ENCODE measurements around the gene ST3GAL3. TPM values are rescaled to one million over a fixed set of nuclear protein-coding genes. Genes with fewer than 3 reads are reported as not detected.

ST3GAL3 gene
- polyA plus RNA-seq, 1 of the 3 experiments (the other 2 are of a cell fraction): 20.6 TPM

DNA sequence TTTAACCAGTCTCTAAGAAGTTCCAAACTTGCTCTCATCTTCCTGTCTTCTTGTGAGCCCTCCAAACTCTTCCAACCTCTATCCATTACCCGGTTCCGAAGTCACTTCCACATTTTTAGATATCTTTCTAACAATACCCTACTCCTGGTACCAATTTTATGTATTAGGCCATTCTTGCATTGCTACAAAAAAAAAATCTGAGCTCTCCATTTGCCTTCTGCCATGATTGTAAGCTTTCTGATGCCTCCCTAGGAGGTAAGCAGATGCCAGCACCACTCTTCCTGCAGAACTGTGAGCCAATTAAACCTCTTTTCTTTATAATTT, 134.8 kb downstream of the ST3GAL3 start:
- DNase-seq: no peak
- peaks cover 3 to 13% of the 10 kb centered on the region in 2 experiments; a peak in 3 of 4 replicates for H3K4me1 ChIP-seq (ENCODE audit: control insufficient read depth in 1 of 2, insufficient read depth in 2 of 2, low read depth in 1 of 2, low read length in 1 of 2)
- H2AFZ ChIP-seq (ENCODE audit: low read depth): no peak overlapping the region
- H3K79me2 ChIP-seq (ENCODE audit: insufficient read depth): 0 out of 2 replicates have a peak, but pooled peaks cover 2% of the 10 kb centered on the region
- CTCF ChIA-PET: no interaction called here
- TF ChIP-seq, protein P1, sequence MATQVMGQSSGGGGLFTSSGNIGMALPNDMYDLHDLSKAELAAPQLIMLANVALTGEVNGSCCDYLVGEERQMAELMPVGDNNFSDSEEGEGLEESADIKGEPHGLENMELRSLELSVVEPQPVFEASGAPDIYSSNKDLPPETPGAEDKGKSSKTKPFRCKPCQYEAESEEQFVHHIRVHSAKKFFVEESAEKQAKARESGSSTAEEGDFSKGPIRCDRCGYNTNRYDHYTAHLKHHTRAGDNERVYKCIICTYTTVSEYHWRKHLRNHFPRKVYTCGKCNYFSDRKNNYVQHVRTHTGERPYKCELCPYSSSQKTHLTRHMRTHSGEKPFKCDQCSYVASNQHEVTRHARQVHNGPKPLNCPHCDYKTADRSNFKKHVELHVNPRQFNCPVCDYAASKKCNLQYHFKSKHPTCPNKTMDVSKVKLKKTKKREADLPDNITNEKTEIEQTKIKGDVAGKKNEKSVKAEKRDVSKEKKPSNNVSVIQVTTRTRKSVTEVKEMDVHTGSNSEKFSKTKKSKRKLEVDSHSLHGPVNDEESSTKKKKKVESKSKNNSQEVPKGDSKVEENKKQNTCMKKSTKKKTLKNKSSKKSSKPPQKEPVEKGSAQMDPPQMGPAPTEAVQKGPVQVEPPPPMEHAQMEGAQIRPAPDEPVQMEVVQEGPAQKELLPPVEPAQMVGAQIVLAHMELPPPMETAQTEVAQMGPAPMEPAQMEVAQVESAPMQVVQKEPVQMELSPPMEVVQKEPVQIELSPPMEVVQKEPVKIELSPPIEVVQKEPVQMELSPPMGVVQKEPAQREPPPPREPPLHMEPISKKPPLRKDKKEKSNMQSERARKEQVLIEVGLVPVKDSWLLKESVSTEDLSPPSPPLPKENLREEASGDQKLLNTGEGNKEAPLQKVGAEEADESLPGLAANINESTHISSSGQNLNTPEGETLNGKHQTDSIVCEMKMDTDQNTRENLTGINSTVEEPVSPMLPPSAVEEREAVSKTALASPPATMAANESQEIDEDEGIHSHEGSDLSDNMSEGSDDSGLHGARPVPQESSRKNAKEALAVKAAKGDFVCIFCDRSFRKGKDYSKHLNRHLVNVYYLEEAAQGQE (IDR thresholded peaks at IDR 0.05; ENCODE audit: low read depth, low read length): no peak
- TF ChIP-seq ELF1 (IDR thresholded peaks at IDR 0.05) (no peak), RCOR1 (IDR thresholded peaks at IDR 0.05; ENCODE audit: low read length) (no peak), GABPA (IDR thresholded peaks at IDR 0.05; ENCODE audit: low read depth) (no peak), TAF1 (IDR thresholded peaks at IDR 0.05; ENCODE audit: borderline replicate concordance, low read depth, low read length) (no peak), SIN3A (IDR thresholded peaks at IDR 0.05; ENCODE audit: borderline replicate concordance, low read depth, low read length) (no peak), POLR2AphosphoS5 (IDR thresholded peaks at IDR 0.05; ENCODE audit: low read depth, low read length) (no peak), NFIC (IDR thresholded peaks at IDR 0.05; ENCODE audit: borderline replicate concordance) (no peak), CHD2 (IDR thresholded peaks at IDR 0.05; ENCODE audit: low read length, partially characterized antibody) (no peak), RXRA (IDR thresholded peaks at IDR 0.05; ENCODE audit: borderline replicate concordance, low read depth) (no peak)
- peaks cover 7 to 23% of the 10 kb centered on the region in 2 experiments for H3K36me3 ChIP-seq (replicated peaks in 1 of 2; ENCODE audit: control insufficient read depth in 1 of 2, insufficient read depth in 2 of 2, low read length in 1 of 2)
- no peaks in the 10 kb centered on the region for H3K27me3 ChIP-seq (ENCODE audit: insufficient read depth)
- no peak overlapping the region for H3K4me2 ChIP-seq
- H3K4me3 ChIP-seq (ENCODE audit: low read depth in 2 of 2, low read length in 1 of 2): no peak overlapping the region
- no peaks in the 10 kb centered on the region for H3K9me2 ChIP-seq
- H3K9me3 ChIP-seq: peaks cover 7% of the 10 kb centered on the region; the same call in 1 of the 2 replicates
- POLR2A ChIA-PET: no interaction called here
- peaks cover 6% of the 10 kb centered on the region for H3F3A ChIP-seq (replicated peaks; ENCODE audit: insufficient read depth)
- H3K9ac ChIP-seq: no peak overlapping the region
- no peak overlapping the region for H3K27ac ChIP-seq (ENCODE audit: low read depth in 2 of 2, low read length in 1 of 2)
- 100% methylated on average over 2 of the region's 2 CpGs for WGBS (ENCODE audit: low lambda C conversion rate)
- no peaks in the 10 kb centered on the region for H4K20me1 ChIP-seq (ENCODE audit: insufficient read depth)

DNA sequence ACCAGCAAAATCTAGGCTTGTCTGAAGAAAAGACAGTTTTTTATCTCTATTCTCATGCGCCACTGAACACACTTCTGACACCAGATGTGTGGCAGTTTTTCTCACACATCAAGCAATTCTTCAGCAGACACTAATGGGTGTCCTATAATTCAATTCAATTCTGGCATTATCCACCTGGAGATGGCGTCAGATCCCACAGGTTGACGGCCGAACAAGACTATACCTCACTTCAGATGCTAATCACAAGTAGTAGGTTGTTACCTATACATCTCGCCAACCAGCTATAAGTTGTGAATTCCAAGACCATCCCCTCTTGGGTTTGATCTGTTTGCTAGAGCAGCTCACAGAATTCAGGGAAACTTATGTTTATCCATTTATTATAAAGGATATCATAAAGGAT, 136.3 kb downstream of the ST3GAL3 start:
- Histone ChIP-seq H3K27ac (ENCODE audit: low read depth in 2 of 2, low read length in 1 of 2) (no peak overlapping the region), H2AFZ (ENCODE audit: low read depth) (no peak overlapping the region), H3K27me3 (ENCODE audit: insufficient read depth) (no peaks in the 10 kb centered on the region), H3K9me2 (no peaks in the 10 kb centered on the region), H3K79me2 (ENCODE audit: insufficient read depth) (peaks cover 12% of the 10 kb centered on the region; the same call in 1 of the 2 replicates), H4K20me1 (ENCODE audit: insufficient read depth) (no peaks in the 10 kb centered on the region), H3K4me2 (no peak overlapping the region), H3F3A (replicated peaks; ENCODE audit: insufficient read depth) (peaks cover 8% of the 10 kb centered on the region), H3K4me3 (ENCODE audit: low read depth in 2 of 2, low read length in 1 of 2) (no peak overlapping the region), H3K36me3 (replicated peaks in 1 of 2; ENCODE audit: control insufficient read depth in 1 of 2, insufficient read depth in 2 of 2, low read length in 1 of 2) (peaks cover 4 to 24% of the 10 kb centered on the region in 2 experiments), H3K9ac (no peak overlapping the region), H3K9me3 (peaks cover 7% of the 10 kb centered on the region; the same call in 1 of the 2 replicates), H3K4me1 (ENCODE audit: control insufficient read depth in 1 of 2, insufficient read depth in 2 of 2, low read depth in 1 of 2, low read length in 1 of 2) (peaks cover 0 to 4% of the 10 kb centered on the region in 2 experiments; a peak in 2 of 4 replicates)
- no peak for TF ChIP-seq GATA2 (CRISPR knock-in tag; IDR thresholded peaks at IDR 0.05)
- TF ChIP-seq RAD21 (IDR thresholded peaks at IDR 0.05; ENCODE audit: low read length): peak; percentile 6; the same call in 1 of the 2 replicates
- POLR2A ChIA-PET: no interaction called here
- no peak for DNase-seq
- WGBS (ENCODE audit: low lambda C conversion rate): 99% methylated on average over 5 of the region's 5 CpGs
- CTCF ChIA-PET: interaction anchor here (1.5 kb wide), 1 partner anchor 91 kb away, joined by 5 read pairs; no protein-coding TSS in a partner anchor

All from SK-N-SH (cell line).